ENCODE results near the gene SYNJ2. TPM values are rescaled to one million over a fixed set of nuclear protein-coding genes. Genes with fewer than 3 reads are reported as not detected.

SYNJ2 gene
- polyA plus RNA-seq, 1 donor from 2014 or later, result 0.12 TPM

DNA sequence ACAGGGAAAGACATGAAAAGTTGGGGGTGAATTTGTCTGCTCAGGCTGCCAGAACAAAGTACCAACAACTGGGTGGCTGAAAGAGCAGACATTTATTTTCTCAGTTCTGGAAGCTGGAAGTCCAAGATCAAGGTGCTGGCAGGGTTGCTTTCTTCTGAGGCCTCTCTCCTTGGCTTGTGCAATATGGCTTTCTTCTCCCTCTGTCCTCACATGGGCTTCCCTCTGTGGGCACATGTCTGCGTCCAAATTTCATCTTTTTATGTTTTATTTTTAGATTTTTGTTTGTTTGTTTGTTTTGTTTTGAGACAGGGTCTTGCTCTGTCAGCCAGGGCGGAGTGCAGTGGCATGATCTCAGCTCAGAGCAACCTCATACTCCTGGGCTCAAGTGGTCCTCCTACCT, 6.2 kb upstream of the SYNJ2 start:
- Histone ChIP-seq H2AFZ (ENCODE audit: low read depth, low read length) (no peak overlapping the region), H4K20me1 (ENCODE audit: insufficient read depth) (no peaks in the 10 kb centered on the region), H3K4me3 (ENCODE audit: low read length) (no peak overlapping the region), H3K9me2 (ENCODE audit: insufficient read depth, low read length) (no peaks in the 10 kb centered on the region), H3K79me2 (replicated peaks; ENCODE audit: insufficient read depth, low read length) (no peaks in the 10 kb centered on the region), H3F3A (ENCODE audit: insufficient read depth, low read length, poor library complexity, severe bottlenecking) (no peaks in the 10 kb centered on the region), H3K36me3 (ENCODE audit: insufficient read depth, low read length) (no peaks in the 10 kb centered on the region), H3K9ac (ENCODE audit: low read length) (no peak overlapping the region), H3K27ac (ENCODE audit: low read length) (no peak overlapping the region), H3K9me3 (ENCODE audit: low read length) (no peaks in the 10 kb centered on the region), H3K27me3 (ENCODE audit: insufficient read depth, low read depth, low read length) (peaks cover 2% of the 10 kb centered on the region), H3K4me2 (ENCODE audit: low read length) (no peak overlapping the region)
- TF ChIP-seq POLR2AphosphoS5 (IDR thresholded peaks at IDR 0.05) (no peak), RAD21 (conservative IDR thresholded peaks at IDR 0.05) (no peak), MXI1 (conservative IDR thresholded peaks at IDR 0.05; ENCODE audit: poor library complexity, severe bottlenecking) (no peak)
- TF ChIP-seq, protein P1, sequence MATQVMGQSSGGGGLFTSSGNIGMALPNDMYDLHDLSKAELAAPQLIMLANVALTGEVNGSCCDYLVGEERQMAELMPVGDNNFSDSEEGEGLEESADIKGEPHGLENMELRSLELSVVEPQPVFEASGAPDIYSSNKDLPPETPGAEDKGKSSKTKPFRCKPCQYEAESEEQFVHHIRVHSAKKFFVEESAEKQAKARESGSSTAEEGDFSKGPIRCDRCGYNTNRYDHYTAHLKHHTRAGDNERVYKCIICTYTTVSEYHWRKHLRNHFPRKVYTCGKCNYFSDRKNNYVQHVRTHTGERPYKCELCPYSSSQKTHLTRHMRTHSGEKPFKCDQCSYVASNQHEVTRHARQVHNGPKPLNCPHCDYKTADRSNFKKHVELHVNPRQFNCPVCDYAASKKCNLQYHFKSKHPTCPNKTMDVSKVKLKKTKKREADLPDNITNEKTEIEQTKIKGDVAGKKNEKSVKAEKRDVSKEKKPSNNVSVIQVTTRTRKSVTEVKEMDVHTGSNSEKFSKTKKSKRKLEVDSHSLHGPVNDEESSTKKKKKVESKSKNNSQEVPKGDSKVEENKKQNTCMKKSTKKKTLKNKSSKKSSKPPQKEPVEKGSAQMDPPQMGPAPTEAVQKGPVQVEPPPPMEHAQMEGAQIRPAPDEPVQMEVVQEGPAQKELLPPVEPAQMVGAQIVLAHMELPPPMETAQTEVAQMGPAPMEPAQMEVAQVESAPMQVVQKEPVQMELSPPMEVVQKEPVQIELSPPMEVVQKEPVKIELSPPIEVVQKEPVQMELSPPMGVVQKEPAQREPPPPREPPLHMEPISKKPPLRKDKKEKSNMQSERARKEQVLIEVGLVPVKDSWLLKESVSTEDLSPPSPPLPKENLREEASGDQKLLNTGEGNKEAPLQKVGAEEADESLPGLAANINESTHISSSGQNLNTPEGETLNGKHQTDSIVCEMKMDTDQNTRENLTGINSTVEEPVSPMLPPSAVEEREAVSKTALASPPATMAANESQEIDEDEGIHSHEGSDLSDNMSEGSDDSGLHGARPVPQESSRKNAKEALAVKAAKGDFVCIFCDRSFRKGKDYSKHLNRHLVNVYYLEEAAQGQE (IDR thresholded peaks at IDR 0.05; ENCODE audit: borderline replicate concordance), result no peak

DNA sequence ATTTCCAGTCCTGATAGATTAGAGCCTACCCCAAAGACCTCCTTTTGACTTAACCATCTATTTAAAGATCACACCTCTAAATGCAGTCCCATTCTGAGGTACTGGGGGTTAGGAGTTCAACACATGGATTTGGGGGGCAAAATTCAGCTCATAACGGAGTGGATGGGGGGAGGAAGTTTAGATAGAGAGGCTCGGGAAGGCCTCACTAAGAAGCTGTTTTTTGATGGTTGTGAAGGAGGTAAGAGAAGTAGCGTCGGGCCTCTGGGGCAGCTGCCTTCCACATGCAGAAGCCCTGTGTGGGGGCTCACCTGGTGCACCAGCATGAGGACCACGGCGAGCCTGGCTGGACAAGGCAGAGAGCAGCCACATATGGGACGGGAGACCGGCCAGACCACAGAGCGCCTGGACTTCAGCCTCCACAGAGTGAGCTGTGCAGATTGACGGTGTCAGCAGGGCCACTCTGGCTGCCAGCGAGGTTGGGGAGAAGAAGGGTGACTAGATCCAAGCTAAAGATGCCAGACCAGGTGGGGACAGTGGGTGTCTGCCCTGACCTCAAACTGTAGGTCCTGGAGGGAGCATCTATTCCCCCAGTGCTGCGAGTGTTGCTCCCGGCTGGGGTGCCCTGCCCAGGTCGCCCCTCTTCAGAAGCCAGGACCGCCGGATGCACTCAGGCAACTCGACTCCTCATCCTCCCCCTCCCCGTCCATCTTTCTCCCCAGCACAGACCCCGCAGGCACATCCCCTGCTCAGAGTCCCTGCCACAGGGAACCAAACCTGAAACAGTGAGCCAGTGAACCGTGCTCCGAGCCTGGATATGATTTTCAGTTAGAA, 5.1 kb upstream of the SYNJ2 start:
- H3K9me3 ChIP-seq (ENCODE audit: low read length), result no peaks in the 10 kb centered on the region
- no peaks in the 10 kb centered on the region for H3F3A ChIP-seq (ENCODE audit: insufficient read depth, low read length, poor library complexity, severe bottlenecking)
- H3K36me3 ChIP-seq (ENCODE audit: insufficient read depth, low read length), result no peaks in the 10 kb centered on the region
- H3K9ac ChIP-seq (ENCODE audit: low read length), result no peak overlapping the region
- H2AFZ ChIP-seq (ENCODE audit: low read depth, low read length), result no peak overlapping the region
- TF ChIP-seq TAF1 (IDR thresholded peaks at IDR 0.05; ENCODE audit: low read depth) (no peak), RAD21 (conservative IDR thresholded peaks at IDR 0.05) (no peak), POLR2AphosphoS5 (IDR thresholded peaks at IDR 0.05) (no peak), MXI1 (conservative IDR thresholded peaks at IDR 0.05; ENCODE audit: poor library complexity, severe bottlenecking) (no peak), EP300 (conservative IDR thresholded peaks at IDR 0.05; ENCODE audit: poor library complexity, severe bottlenecking) (no peak), SMC3 (conservative IDR thresholded peaks at IDR 0.05; ENCODE audit: poor library complexity) (no peak), EZH2 (IDR thresholded peaks at IDR 0.05; ENCODE audit: borderline replicate concordance, insufficient read depth, low read length, poor library complexity, severe bottlenecking) (no peak)
- TF ChIP-seq, protein P1 (IDR thresholded peaks at IDR 0.05; ENCODE audit: borderline replicate concordance), result no peak
- TF ChIP-seq, protein P2, sequence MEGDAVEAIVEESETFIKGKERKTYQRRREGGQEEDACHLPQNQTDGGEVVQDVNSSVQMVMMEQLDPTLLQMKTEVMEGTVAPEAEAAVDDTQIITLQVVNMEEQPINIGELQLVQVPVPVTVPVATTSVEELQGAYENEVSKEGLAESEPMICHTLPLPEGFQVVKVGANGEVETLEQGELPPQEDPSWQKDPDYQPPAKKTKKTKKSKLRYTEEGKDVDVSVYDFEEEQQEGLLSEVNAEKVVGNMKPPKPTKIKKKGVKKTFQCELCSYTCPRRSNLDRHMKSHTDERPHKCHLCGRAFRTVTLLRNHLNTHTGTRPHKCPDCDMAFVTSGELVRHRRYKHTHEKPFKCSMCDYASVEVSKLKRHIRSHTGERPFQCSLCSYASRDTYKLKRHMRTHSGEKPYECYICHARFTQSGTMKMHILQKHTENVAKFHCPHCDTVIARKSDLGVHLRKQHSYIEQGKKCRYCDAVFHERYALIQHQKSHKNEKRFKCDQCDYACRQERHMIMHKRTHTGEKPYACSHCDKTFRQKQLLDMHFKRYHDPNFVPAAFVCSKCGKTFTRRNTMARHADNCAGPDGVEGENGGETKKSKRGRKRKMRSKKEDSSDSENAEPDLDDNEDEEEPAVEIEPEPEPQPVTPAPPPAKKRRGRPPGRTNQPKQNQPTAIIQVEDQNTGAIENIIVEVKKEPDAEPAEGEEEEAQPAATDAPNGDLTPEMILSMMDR (IDR thresholded peaks at IDR 0.05; ENCODE audit: poor library complexity, severe bottlenecking), result no peak
- H4K20me1 ChIP-seq (ENCODE audit: insufficient read depth), result no peaks in the 10 kb centered on the region
- no peak overlapping the region for H3K4me3 ChIP-seq (ENCODE audit: low read length)
- H3K27me3 ChIP-seq (ENCODE audit: insufficient read depth, low read depth, low read length), result peaks cover 13% of the 10 kb centered on the region
- H3K4me2 ChIP-seq (ENCODE audit: low read length), result no peak overlapping the region
- no peaks in the 10 kb centered on the region for H3K79me2 ChIP-seq (replicated peaks; ENCODE audit: insufficient read depth, low read length)
- no peaks in the 10 kb centered on the region for H3K9me2 ChIP-seq (ENCODE audit: insufficient read depth, low read length)
- H3K27ac ChIP-seq (ENCODE audit: low read length), result no peak overlapping the region

All from neural cell (in vitro differentiated cells).